Calu3 (cell line): ENCODE results near the gene KLF15. TPM values are rescaled to one million over a fixed set of nuclear protein-coding genes. Genes with fewer than 3 reads are reported as not detected.

Source experiments
- BruUV-seq: library from RNA; stranded (reverse); fragments of 400-500 nt; replicated peaks from 2 replicates; lab custom pipeline; 2021; lab: Mats Ljungman, UMichigan
- CTCF ChIA-PET: fragments of 300-600 bp; sonication (Branson Sonifier 250); formaldehyde crosslinking; loops from one replicate; lab custom pipeline; 2022; ENCODE audit warnings: antibody characterized with exemption; lab: Charles Lee
- DNase-seq: peaks from one replicate; pipeline ENCODE4 v3.0.0; 2022
- H3K27ac Mint-ChIP-seq: one replicate; pipeline ENCODE4 v1.8.0; 2022; ENCODE audit warnings: mixed read lengths; ENCODE audit not compliant: unreplicated experiment
- H3K27me3 Mint-ChIP-seq: one replicate; pipeline ENCODE4 v1.8.0; 2022; ENCODE audit warnings: mixed read lengths; ENCODE audit not compliant: unreplicated experiment
- H3K36me3 Mint-ChIP-seq: one replicate; pipeline ENCODE4 v1.8.0; 2022; ENCODE audit warnings: mild to moderate bottlenecking, moderate library complexity, mixed read lengths; ENCODE audit not compliant: insufficient read depth, unreplicated experiment
- H3K4me1 Mint-ChIP-seq: one replicate; pipeline ENCODE4 v1.8.0; 2022; ENCODE audit warnings: mild to moderate bottlenecking, low read depth, mixed read lengths; ENCODE audit not compliant: unreplicated experiment
- H3K4me3 Mint-ChIP-seq: one replicate; pipeline ENCODE4 v1.8.0; 2022; ENCODE audit warnings: mild to moderate bottlenecking, low read depth, moderate library complexity, mixed read lengths; ENCODE audit not compliant: unreplicated experiment
- H3K9me3 Mint-ChIP-seq: one replicate; pipeline ENCODE4 v1.8.0; 2022; ENCODE audit warnings: low read depth, mixed read lengths; ENCODE audit not compliant: unreplicated experiment
- CTCF ChIP-seq: fragments of 200-600 bp; IDR thresholded peaks from one replicate; pipeline ENCODE4 v1.8.0; 2022; ENCODE audit warnings: antibody characterized with exemption; ENCODE audit not compliant: unreplicated experiment
- intact Hi-C: fragments of 100-400 bp; cut with micrococcal nuclease; formaldehyde crosslinking; loops from one replicate; pipeline ENCODE4 v1.10.0; 2022; ENCODE audit not compliant: unreplicated experiment
- total RNA-seq: library from RNA; stranded (reverse); gene quantifications from 2 replicates; pipeline ENCODE4 v1.2.3, GENCODE V29; 2022

Gene KLF15
- total RNA-seq, 1 experiment from 2014 or later = 8.2 TPM

GRCh38 chr3:126350502-126351085 is 6.6 kb downstream of the KLF15 start:
- Mint-ChIP-seq H3K36me3 (no peaks in the 10 kb centered on the region), H3K27ac (no peak overlapping the region), H3K4me1 (peaks cover 6% of the 10 kb centered on the region), H3K9me3 (no peaks in the 10 kb centered on the region), H3K4me3 (no peak overlapping the region), H3K27me3 (no peaks in the 10 kb centered on the region)
- DNase-seq = no peak
- TF ChIP-seq CTCF = no peak
- CTCF ChIA-PET = no interaction called here
- no TSS peak for BruUV-seq
- intact Hi-C loops = no loop called here

GRCh38 chr3:126349611-126350501 is 7.4 kb downstream of the KLF15 start:
- no peaks in the 10 kb centered on the region for H3K36me3 Mint-ChIP-seq
- no peak for DNase-seq
- H3K9me3 Mint-ChIP-seq = no peaks in the 10 kb centered on the region
- intact Hi-C loops = no loop called here
- no peak overlapping the region for H3K27ac Mint-ChIP-seq
- BruUV-seq = no TSS peak
- no peak overlapping the region for H3K4me3 Mint-ChIP-seq
- no peaks in the 10 kb centered on the region for H3K27me3 Mint-ChIP-seq
- no peaks in the 10 kb centered on the region for H3K4me1 Mint-ChIP-seq
- TF ChIP-seq CTCF = no peak
- CTCF ChIA-PET = no interaction called here

- H3K4me1 Mint-ChIP-seq = no peaks in the 10 kb centered on the region
- intact Hi-C loops = no loop called here
These were observed 8.1 kb downstream of the KLF15 start for GRCh38 chr3:126349071-126349470.

More at GRCh38 chr3:126349071-126349470, 8.1 kb downstream of the KLF15 start:
- CTCF ChIA-PET = no interaction called here
- TF ChIP-seq CTCF = no peak
- no peak overlapping the region for H3K27ac Mint-ChIP-seq
- no peak for DNase-seq
- H3K27me3 Mint-ChIP-seq = no peaks in the 10 kb centered on the region
- no TSS peak for BruUV-seq
- no peak overlapping the region for H3K4me3 Mint-ChIP-seq
- H3K9me3 Mint-ChIP-seq = no peaks in the 10 kb centered on the region
- H3K36me3 Mint-ChIP-seq = no peaks in the 10 kb centered on the region
